PC-3 (cell line): ENCODE data around the gene MBOAT1. TPM values are rescaled to one million over a fixed set of nuclear protein-coding genes. Genes with fewer than 3 reads are reported as not detected.

Experiments
- ATAC-seq: fragments of 200-7000 bp; cut with Tn5 transposase; 2 replicates; pipeline ENCODE4 v1.9.1; 2020; ENCODE audit warnings: mild to moderate bottlenecking, moderate library complexity
- BruUV-seq: library from RNA; stranded (reverse); fragments of 400-500 nt; replicated peaks from 2 replicates; lab custom pipeline; 2021; lab: Mats Ljungman, UMichigan
- CTCF ChIA-PET: fragments of 300-600 bp; sonication (Branson Sonifier 250); formaldehyde crosslinking; loops from one replicate; lab custom pipeline; 2022; ENCODE audit warnings: antibody characterized with exemption; lab: Charles Lee
- POLR2A ChIA-PET: fragments of 300-600 bp; sonication (Branson Sonifier 250); formaldehyde crosslinking; loops from one replicate; lab custom pipeline; 2022; ENCODE audit warnings: antibody characterized with exemption; ENCODE audit not compliant: unreplicated experiment; lab: Charles Lee
- DNase-seq: peaks from one replicate; pipeline ENCODE4 v3.0.0-alpha.2; 2015
- H2AFZ ChIP-seq: fragments of 300-600 bp; sonication (generic); 2 replicates; pipeline ENCODE4 v1.6.0; 2016; ENCODE audit warnings: antibody characterized with exemption, low read length
- H3F3A ChIP-seq: fragments of 300-600 bp; sonication (generic); one replicate; pipeline ENCODE4 v1.6.0; 2017; ENCODE audit warnings: antibody characterized with exemption, low read length, control low read depth, mild to moderate bottlenecking; ENCODE audit not compliant: unreplicated experiment
- H3K27ac ChIP-seq: fragments of 300-600 bp; sonication (generic); 2 replicates; pipeline ENCODE4 v1.5.1; 2016; ENCODE audit warnings: mild to moderate bottlenecking, low read length
- H3K27me3 ChIP-seq: fragments of 300-600 bp; sonication (generic); 2 replicates; pipeline ENCODE4 v1.6.1; 2016; ENCODE audit warnings: low read length, mixed read lengths
- H3K36me3 ChIP-seq: fragments of 300-600 bp; sonication (generic); 2 replicates; pipeline ENCODE4 v1.6.1; 2016; ENCODE audit warnings: low read depth, mixed run types, low read length, mixed read lengths
- H3K4me1 ChIP-seq: fragments of 300-600 bp; sonication (generic); 2 replicates; pipeline ENCODE4 v1.5.1; 2016; ENCODE audit warnings: low read length; ENCODE audit not compliant: insufficient read depth
- H3K4me2 ChIP-seq: fragments of 300-600 bp; sonication (generic); 2 replicates; pipeline ENCODE4 v1.6.0; 2016; ENCODE audit warnings: low read length
- H3K4me3 ChIP-seq: fragments of 300-600 bp; sonication (generic); 2 replicates; pipeline ENCODE4 v1.5.1; 2016; ENCODE audit warnings: mild to moderate bottlenecking, low read length, mixed read lengths
- H3K79me2 ChIP-seq: fragments of 300-600 bp; sonication (generic); 2 replicates; pipeline ENCODE4 v1.6.1; 2017; ENCODE audit warnings: low read length, mixed read lengths
- H3K9ac ChIP-seq: fragments of 300-600 bp; sonication (generic); 2 replicates; pipeline ENCODE4 v1.6.0; 2016; ENCODE audit warnings: mild to moderate bottlenecking, low read length
- H3K9me2 ChIP-seq: fragments of 300-600 bp; sonication (generic); replicated peaks from 2 replicates; pipeline ENCODE4 v1.6.1; 2016; ENCODE audit warnings: mixed run types, low read length, mixed read lengths
- H3K9me3 ChIP-seq: fragments of 300-600 bp; sonication (generic); 2 replicates; pipeline ENCODE4 v1.6.1; 2016; ENCODE audit warnings: low read length, mixed read lengths
- H4K20me1 ChIP-seq: fragments of 300-600 bp; sonication (generic); 2 replicates; pipeline ENCODE4 v1.6.1; 2016; ENCODE audit warnings: low read length, mixed read lengths
- CTCF ChIP-seq: fragments of 300-600 bp; sonication (generic); conservative IDR thresholded peaks from 2 replicates; pipeline ENCODE4 v1.5.1; 2017; ENCODE audit warnings: antibody characterized with exemption, low read depth, mild to moderate bottlenecking, low read length
- EZH2 ChIP-seq: fragments of 300-600 bp; sonication (generic); IDR thresholded peaks from one replicate; pipeline ENCODE4 v1.6.1; 2017; ENCODE audit warnings: antibody characterized with exemption, mild to moderate bottlenecking, low read length; ENCODE audit not compliant: unreplicated experiment
- EZH2phosphoT487 ChIP-seq: fragments of 300-600 bp; sonication (generic); IDR thresholded peaks from 2 replicates; pipeline ENCODE4 v1.6.1; 2018; ENCODE audit warnings: mild to moderate bottlenecking, antibody characterized with exemption, low read length, borderline replicate concordance
- intact Hi-C: fragments of 100-400 bp; cut with micrococcal nuclease; formaldehyde crosslinking; loops from 2 replicates; pipeline ENCODE4 v1.9.0; 2023
- total RNA-seq: library from RNA; depleted of rRNA; stranded (reverse); fragments of >200 nt; gene quantifications from 2 replicates; pipeline ENCODE4 v1.2.3, GENCODE V29; 2014

The MBOAT1 gene
- total RNA-seq, 1 experiment from 2014 or later: 8.4 TPM

DNA sequence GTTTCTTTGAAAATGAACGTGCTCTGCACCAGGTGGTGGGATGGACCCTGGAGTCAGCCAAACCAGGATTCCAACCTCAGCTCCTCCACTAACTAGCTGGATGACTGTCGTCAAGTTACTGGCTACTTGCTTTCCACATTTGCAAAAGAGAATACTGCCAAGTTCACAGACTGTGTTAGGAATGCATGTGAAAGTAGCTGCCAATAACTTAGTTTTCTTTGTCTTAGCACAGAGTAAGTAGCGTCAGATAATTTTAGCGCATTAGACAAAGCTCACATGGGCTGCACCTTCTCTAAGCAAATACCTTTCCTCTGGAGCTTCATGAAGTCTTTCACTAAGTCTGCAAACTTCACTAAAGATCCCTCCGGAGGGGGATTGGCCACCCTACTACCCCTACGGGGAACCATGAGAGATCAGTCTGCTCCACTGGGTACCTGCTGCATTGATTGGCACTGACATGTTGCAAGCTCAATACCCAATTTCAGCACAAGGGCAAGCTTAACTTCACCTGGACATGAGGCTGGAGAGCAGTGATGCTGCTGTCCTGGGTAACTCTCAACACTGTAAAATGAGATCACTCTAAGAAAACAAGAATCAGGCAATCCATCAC, 113.9 kb downstream of the MBOAT1 start:
- Histone ChIP-seq H3K4me2 (no peak overlapping the region), H3K36me3 (peaks cover 3% of the 10 kb centered on the region; the same call in 1 of the 2 replicates), H3F3A (no peaks in the 10 kb centered on the region), H3K27me3 (no peaks in the 10 kb centered on the region), H3K9ac (no peak overlapping the region), H3K4me3 (no peak overlapping the region), H3K9me2 (no peaks in the 10 kb centered on the region), H2AFZ (no peak overlapping the region), H3K79me2 (no peaks in the 10 kb centered on the region), H3K27ac (no peak overlapping the region), H3K4me1 (no peaks in the 10 kb centered on the region), H4K20me1 (no peaks in the 10 kb centered on the region), H3K9me3 (no peaks in the 10 kb centered on the region)
- CTCF ChIA-PET: no interaction called here
- POLR2A ChIA-PET: interaction anchor here (0.5 kb wide), 1 partner anchor 132 kb away, joined by 4 read pairs; no protein-coding TSS in a partner anchor
- intact Hi-C loops: no loop called here
- TF ChIP-seq EZH2: no peak
- TF ChIP-seq EZH2phosphoT487: no peak
- TF ChIP-seq CTCF: no peak
- no TSS peak for BruUV-seq
- no peak for ATAC-seq
- DNase-seq: no peak

DNA sequence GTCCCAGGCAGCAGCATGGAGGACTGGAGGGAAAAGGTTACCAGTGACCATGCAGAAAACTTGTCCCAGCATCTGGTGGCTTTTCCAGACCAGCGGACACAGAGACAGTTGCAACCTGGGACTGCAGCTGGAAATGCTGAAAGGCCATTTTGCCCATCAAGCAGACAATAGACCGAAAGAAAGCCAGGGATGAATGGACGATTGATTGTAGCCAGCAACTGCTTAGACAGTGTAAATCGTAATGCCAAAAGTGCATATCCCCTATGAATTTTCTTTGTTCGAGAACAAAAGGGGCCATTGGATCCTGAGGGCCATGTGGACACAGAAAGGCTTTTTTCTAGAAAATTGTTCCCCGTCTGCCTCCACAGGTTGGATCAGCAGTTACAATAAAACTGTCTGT, 115.7 kb downstream of the MBOAT1 start:
- Histone ChIP-seq H3K4me3 (no peak overlapping the region), H4K20me1 (no peaks in the 10 kb centered on the region), H3K27me3 (no peaks in the 10 kb centered on the region), H3F3A (no peaks in the 10 kb centered on the region), H3K9ac (no peak overlapping the region), H3K9me2 (no peaks in the 10 kb centered on the region), H2AFZ (no peak overlapping the region), H3K27ac (no peak overlapping the region), H3K4me2 (no peak overlapping the region), H3K4me1 (no peaks in the 10 kb centered on the region), H3K79me2 (no peaks in the 10 kb centered on the region), H3K9me3 (no peaks in the 10 kb centered on the region), H3K36me3 (peaks cover 3% of the 10 kb centered on the region; the same call in 1 of the 2 replicates)
- ATAC-seq: no peak
- POLR2A ChIA-PET: no interaction called here
- intact Hi-C loops: no loop called here
- no TSS peak for BruUV-seq
- no peak for DNase-seq
- CTCF ChIA-PET: no interaction called here
- TF ChIP-seq EZH2phosphoT487: no peak
- TF ChIP-seq EZH2: no peak
- TF ChIP-seq CTCF: no peak

- Histone ChIP-seq H3F3A (no peaks in the 10 kb centered on the region), H3K9me3 (no peaks in the 10 kb centered on the region), H3K27me3 (no peaks in the 10 kb centered on the region), H3K4me3 (no peak overlapping the region), H3K27ac (no peak overlapping the region), H2AFZ (no peak overlapping the region), H4K20me1 (no peaks in the 10 kb centered on the region), H3K9me2 (no peaks in the 10 kb centered on the region), H3K4me1 (no peaks in the 10 kb centered on the region), H3K4me2 (no peak overlapping the region), H3K79me2 (no peaks in the 10 kb centered on the region), H3K9ac (no peak overlapping the region), H3K36me3 (no peaks in the 10 kb centered on the region)
- BruUV-seq: no TSS peak
- intact Hi-C loops: no loop called here
- TF ChIP-seq CTCF: no peak
- no peak for TF ChIP-seq EZH2
- no peak for TF ChIP-seq EZH2phosphoT487
- POLR2A ChIA-PET: no interaction called here
- CTCF ChIA-PET: no interaction called here
- DNase-seq (no peak), ATAC-seq (no peak)
Measured at GRCh38 chr6:20095436-20095835, 116.8 kb downstream of the MBOAT1 start.
